GM18867 (cell line): ENCODE data around the gene ZNF324B.
"Not testable (repeated sequence)": the region's sequence is repeated elsewhere in the genome, so short reads cannot be mapped to it uniquely, and the experiment has no call there.

Experiments used
- ATAC-seq: cut with Tn5 transposase; IDR thresholded peaks from one replicate; pipeline ENCODE4 v1.9.1; 2021; ENCODE audit warnings: mild to moderate bottlenecking, moderate library complexity; ENCODE audit not compliant: unreplicated experiment

ZNF324B gene

GRCh38 chr19:58453743-58454142 lies 2.3 kb downstream of the ZNF324B start:
- ATAC-seq, result no peak

- no peak for ATAC-seq
Observed at GRCh38 chr19:58455306-58455705, 3.9 kb downstream of the ZNF324B start.

- no peak for ATAC-seq
Observed at GRCh38 chr19:58456111-58456510, 4.7 kb downstream of the ZNF324B start.

- ATAC-seq, result no peak
Observed at GRCh38 chr19:58460039-58460438, 8.6 kb downstream of the ZNF324B start.

GRCh38 chr19:58466089-58466759 lies 14.8 kb downstream of the ZNF324B start:
- peak; percentile 19 for ATAC-seq

GRCh38 chr19:58466760-58467589 lies 15.6 kb downstream of the ZNF324B start, which contains the start of gene ZNF324:
TSS of gene ZNF324 (plus strand) at chr19:58467080. CDS start at chr19:58469186, 2,106 bp downstream.
- peak; percentile 91 for ATAC-seq

GRCh38 chr19:58468216-58468839 lies 16.9 kb downstream of the ZNF324B start:
- ATAC-seq, result no peak

GRCh38 chr19:58469241-58470013 lies 18.0 kb downstream of the ZNF324B start:
- no peak for ATAC-seq

- not testable (repeated sequence) for ATAC-seq
Observed at GRCh38 chr19:58470837-58471543, 19.6 kb downstream of the ZNF324B start.

GRCh38 chr19:58471736-58472135 lies 20.3 kb downstream of the ZNF324B start:
- ATAC-seq, result no peak

GRCh38 chr19:58473775-58474174 lies 22.4 kb downstream of the ZNF324B start:
- no peak for ATAC-seq

GRCh38 chr19:58474291-58474996 lies 23.0 kb downstream of the ZNF324B start:
- ATAC-seq, result no peak

- peak; percentile 7 for ATAC-seq
Observed at GRCh38 chr19:58474997-58475713, 23.7 kb downstream of the ZNF324B start.

GRCh38 chr19:58475714-58476497 lies 24.5 kb downstream of the ZNF324B start, which contains the start of gene ZNF446:
TSS of gene ZNF446 (plus strand) at chr19:58476352. CDS start at chr19:58477219, 867 bp downstream.
- peak; percentile 81 for ATAC-seq

GRCh38 chr19:58476498-58477015 lies 25.1 kb downstream of the ZNF324B start:
- ATAC-seq, result no peak

GRCh38 chr19:58477130-58477529 lies 25.7 kb downstream of the ZNF324B start:
- no peak for ATAC-seq

- ATAC-seq, result no peak
Observed at GRCh38 chr19:58477871-58478270, 26.4 kb downstream of the ZNF324B start.

- no peak for ATAC-seq
Observed at GRCh38 chr19:58479303-58479702, 27.9 kb downstream of the ZNF324B start.
